Fibroblast of lung (primary cell): Measurements from ENCODE around the gene SNX4.

Source experiments
- EZH2 ChIP-seq: IDR thresholded peaks from 2 replicates; pipeline ENCODE4 v1.5.1; 2012; ENCODE audit warnings: low read length, control low read depth, mild to moderate bottlenecking; ENCODE audit errors: missing control alignments
- TF ChIP-seq, protein P1 (sequence below), 2 donors: IDR thresholded peaks in 1 of 2; conservative IDR thresholded peaks in 1 of 2; 1 replicate in 1 of 2; 2 replicates in 1 of 2; pipeline ENCODE4 v1.5.1; 2011 to 2012; ENCODE audit warnings: low read length in 2 of 2, control low read depth in 1 of 2, inconsistent platforms in 1 of 2, low read depth in 1 of 2, mild to moderate bottlenecking in 1 of 2

DNA sequence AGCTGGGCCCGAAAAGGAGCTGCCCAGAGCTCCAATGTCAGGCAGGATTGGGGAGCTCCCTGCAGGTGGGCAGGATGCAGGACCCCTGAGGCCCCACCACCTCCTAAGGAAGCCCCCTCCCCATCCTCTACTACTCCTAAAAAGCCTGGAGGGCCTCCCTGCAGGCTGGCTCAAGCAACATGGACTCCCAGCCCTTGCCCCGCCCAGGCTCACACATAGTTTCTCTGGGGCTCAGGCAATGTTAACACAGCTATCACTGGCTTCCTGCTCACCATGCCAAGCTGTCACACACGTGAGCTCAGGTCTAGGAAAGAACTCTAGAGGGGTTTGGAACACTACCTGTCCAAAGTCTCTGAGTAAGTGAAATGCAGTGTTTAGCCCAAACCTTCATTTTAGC is 79.4 kb downstream of the SNX4 start:
- TF ChIP-seq, protein P1, sequence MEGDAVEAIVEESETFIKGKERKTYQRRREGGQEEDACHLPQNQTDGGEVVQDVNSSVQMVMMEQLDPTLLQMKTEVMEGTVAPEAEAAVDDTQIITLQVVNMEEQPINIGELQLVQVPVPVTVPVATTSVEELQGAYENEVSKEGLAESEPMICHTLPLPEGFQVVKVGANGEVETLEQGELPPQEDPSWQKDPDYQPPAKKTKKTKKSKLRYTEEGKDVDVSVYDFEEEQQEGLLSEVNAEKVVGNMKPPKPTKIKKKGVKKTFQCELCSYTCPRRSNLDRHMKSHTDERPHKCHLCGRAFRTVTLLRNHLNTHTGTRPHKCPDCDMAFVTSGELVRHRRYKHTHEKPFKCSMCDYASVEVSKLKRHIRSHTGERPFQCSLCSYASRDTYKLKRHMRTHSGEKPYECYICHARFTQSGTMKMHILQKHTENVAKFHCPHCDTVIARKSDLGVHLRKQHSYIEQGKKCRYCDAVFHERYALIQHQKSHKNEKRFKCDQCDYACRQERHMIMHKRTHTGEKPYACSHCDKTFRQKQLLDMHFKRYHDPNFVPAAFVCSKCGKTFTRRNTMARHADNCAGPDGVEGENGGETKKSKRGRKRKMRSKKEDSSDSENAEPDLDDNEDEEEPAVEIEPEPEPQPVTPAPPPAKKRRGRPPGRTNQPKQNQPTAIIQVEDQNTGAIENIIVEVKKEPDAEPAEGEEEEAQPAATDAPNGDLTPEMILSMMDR (conservative IDR thresholded peaks at IDR 0.05 in 1 of 2, IDR thresholded peaks at IDR 0.05 in 1 of 2; ENCODE audit: low read depth in 1 of 2, low read length in 2 of 2), result no peak
- TF ChIP-seq EZH2, result no peak
